ACC112 (cell line): ENCODE results near the gene ZNRF1.

Experiments used
- H2AFZ ChIP-seq: fragments of 200-600 bp; sonication (generic); one replicate; pipeline ENCODE4 v1.6.0; 2017; ENCODE audit warnings: antibody characterized with exemption, low read length; ENCODE audit not compliant: unreplicated experiment
- H3K27ac ChIP-seq: fragments of 200-600 bp; sonication (generic); 2 replicates; pipeline ENCODE4 v1.5.1; 2014; ENCODE audit warnings: low read depth, mild to moderate bottlenecking, antibody characterized with exemption, low read length, moderate library complexity
- H3K27me3 ChIP-seq: fragments of 200-600 bp; sonication (generic); 2 replicates; pipeline ENCODE4 v1.6.1; 2014; ENCODE audit warnings: mild to moderate bottlenecking, antibody characterized with exemption, low read length, moderate library complexity, mixed read lengths; ENCODE audit not compliant: insufficient read depth
- H3K36me3 ChIP-seq: fragments of 200-600 bp; sonication (generic); 2 replicates; pipeline ENCODE4 v1.6.1; 2016; ENCODE audit warnings: mild to moderate bottlenecking, antibody characterized with exemption, low read length, moderate library complexity, mixed read lengths; ENCODE audit not compliant: insufficient read depth
- H3K4me1 ChIP-seq: fragments of 200-600 bp; sonication (generic); one replicate; pipeline ENCODE4 v1.6.1; 2016; ENCODE audit warnings: low read length, mixed read lengths; ENCODE audit not compliant: insufficient read depth, unreplicated experiment, control insufficient read depth
- H3K4me3 ChIP-seq: fragments of 200-600 bp; sonication (generic); 2 replicates; pipeline ENCODE4 v1.5.1; 2014; ENCODE audit warnings: mild to moderate bottlenecking, low read depth, low read length
- H3K79me2 ChIP-seq: fragments of 200-600 bp; sonication (generic); one replicate; pipeline ENCODE4 v1.6.0; 2016; ENCODE audit warnings: low read length; ENCODE audit not compliant: control insufficient read depth, unreplicated experiment, insufficient read depth

Gene ZNRF1

DNA sequence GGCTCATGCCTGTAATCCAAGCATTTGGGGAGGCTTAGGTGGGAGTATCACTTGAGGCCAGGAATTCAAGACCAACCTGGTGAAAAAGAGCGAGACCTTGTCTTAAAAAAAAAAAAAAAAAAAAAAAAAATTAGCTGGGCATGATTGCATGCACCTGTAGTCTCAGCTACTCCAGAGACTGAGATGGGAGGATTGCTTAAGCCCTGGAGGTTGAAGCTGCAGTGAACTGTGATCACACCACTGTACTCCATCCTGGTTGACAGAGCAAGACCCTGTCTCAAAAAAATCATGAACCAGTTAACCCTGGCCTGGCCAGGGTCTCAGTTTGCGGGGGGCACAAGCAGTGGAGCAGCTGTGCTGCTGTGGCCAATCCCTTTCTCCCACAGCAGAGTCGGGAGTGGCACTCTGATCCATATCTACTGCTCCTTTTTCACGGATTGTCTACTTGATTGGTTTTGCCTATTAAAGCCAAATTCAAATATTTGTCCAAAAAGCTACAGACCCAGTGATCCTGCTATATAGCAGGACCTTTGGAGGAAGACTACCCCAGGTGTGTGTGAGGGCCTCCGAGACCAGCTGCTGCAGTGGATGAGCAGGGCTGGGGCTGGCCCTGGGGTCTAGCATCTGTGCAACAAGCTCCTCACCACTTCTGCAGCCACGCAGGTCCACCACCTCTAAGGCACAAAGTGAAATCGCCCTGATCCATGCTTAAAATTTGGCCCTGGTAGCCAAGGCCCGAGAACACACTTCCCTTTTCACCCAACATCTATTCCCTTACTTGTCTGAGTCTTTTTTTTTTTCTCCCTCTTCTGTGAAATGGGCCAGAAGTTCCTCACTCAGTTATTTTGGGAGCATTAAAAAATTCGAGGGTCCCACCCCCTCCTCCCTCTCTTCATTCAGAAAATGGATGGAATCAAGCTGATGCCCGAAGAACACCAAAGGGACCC lies 69.5 kb downstream of the ZNRF1 start:
- Histone ChIP-seq H3K79me2 (peaks cover 15% of the 10 kb centered on the region), H3K27ac (no peak overlapping the region)

DNA sequence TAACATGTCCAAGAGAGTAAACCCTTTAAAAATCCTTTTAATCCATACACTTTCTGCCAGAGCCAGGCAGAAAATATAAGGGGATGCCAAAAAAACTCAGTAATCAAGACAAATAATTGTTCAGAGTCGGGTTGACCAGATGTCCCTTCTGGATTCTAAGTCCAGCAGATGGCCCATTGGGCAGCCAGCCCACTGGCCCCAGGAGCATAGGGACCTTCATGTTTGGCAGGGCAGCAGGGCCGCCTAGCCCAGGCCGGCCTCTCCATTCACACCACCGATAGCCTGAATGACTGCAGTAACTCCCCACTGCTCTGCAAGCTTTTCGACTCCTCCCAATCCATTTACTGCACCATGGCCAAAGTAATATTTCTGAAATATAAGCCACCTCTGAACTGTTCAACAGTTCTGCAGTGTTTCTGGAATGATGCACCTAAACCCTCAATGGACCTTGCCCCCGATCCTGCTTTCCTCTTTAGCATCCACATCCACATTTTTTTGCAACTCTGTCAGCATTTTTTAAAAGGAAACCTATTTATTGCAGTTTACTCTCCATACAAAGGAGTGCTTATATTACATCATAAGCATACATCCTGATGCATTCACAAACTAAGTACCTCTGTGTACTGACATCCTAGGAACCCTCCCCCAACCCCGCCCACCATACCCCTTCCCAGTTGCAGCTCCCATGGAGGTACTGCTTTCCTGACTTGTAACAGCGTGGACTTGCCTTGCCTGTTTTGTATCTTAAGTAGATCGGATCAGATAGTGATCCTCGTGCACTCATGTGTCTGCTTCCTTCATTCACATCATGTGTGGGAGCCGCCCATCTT lies 71.4 kb downstream of the ZNRF1 start:
- Histone ChIP-seq H3K27me3 (no peaks in the 10 kb centered on the region), H2AFZ (no peak overlapping the region), H3K4me1 (no peaks in the 10 kb centered on the region), H3K4me3 (no peak overlapping the region), H3K27ac (no peak overlapping the region), H3K36me3 (no peaks in the 10 kb centered on the region), H3K79me2 (peaks cover 17% of the 10 kb centered on the region)

More for the DNA sequence above, 69.5 kb downstream of the ZNRF1 start:
- H2AFZ ChIP-seq, result no peak overlapping the region
- no peaks in the 10 kb centered on the region for H3K4me1 ChIP-seq
- H3K36me3 ChIP-seq, result no peaks in the 10 kb centered on the region
- H3K4me3 ChIP-seq, result no peak overlapping the region
- no peaks in the 10 kb centered on the region for H3K27me3 ChIP-seq

- Histone ChIP-seq H3K27ac (no peak overlapping the region), H3K79me2 (peaks cover 18% of the 10 kb centered on the region), H3K4me1 (no peaks in the 10 kb centered on the region)
Measured at GRCh38 chr16:75071621-75072020, 72.8 kb downstream of the ZNRF1 start.

GRCh38 chr16:75072239-75072947 lies 73.6 kb downstream of the ZNRF1 start:
- Histone ChIP-seq H2AFZ (no peak overlapping the region), H3K4me1 (no peaks in the 10 kb centered on the region), H3K36me3 (no peaks in the 10 kb centered on the region), H3K27me3 (no peaks in the 10 kb centered on the region), H3K79me2 (peaks cover 14% of the 10 kb centered on the region), H3K27ac (no peak overlapping the region), H3K4me3 (no peak overlapping the region)

More at GRCh38 chr16:75071621-75072020, 72.8 kb downstream of the ZNRF1 start:
- Histone ChIP-seq H3K4me3 (no peak overlapping the region), H3K27me3 (no peaks in the 10 kb centered on the region), H3K36me3 (no peaks in the 10 kb centered on the region), H2AFZ (no peak overlapping the region)

GRCh38 chr16:75073545-75074303 lies 74.9 kb downstream of the ZNRF1 start:
- Histone ChIP-seq H3K27ac (no peak overlapping the region), H3K4me3 (no peak overlapping the region), H3K27me3 (no peaks in the 10 kb centered on the region), H3K79me2 (peaks cover 17% of the 10 kb centered on the region), H3K36me3 (no peaks in the 10 kb centered on the region), H2AFZ (no peak overlapping the region), H3K4me1 (no peaks in the 10 kb centered on the region)

DNA sequence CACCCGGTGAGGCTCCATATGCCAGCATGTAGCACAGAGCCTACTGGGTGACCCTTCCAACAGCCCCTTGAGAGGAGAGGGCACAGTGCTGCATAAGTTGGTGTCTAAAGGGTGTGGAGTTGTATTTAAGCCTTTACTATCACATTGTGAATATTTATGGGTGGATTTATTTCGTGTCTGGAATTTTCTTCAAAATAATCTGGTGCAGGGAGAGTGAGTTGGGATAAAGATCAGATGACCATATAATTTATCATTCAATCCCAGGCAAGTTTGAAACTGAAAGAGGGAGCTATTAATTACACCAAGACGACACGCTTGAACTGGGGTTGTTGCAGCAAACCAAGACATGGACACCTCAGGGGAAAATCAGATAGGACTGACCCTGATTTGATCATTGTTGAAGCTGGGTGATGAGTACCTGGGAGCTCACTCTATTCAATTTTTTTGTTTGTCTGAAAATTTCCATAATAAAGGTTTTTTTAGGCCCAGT lies 75.5 kb downstream of the ZNRF1 start:
- Histone ChIP-seq H3K27me3 (no peaks in the 10 kb centered on the region), H2AFZ (no peak overlapping the region), H3K4me3 (no peak overlapping the region), H3K27ac (no peak overlapping the region), H3K36me3 (no peaks in the 10 kb centered on the region), H3K79me2 (peaks cover 17% of the 10 kb centered on the region), H3K4me1 (no peaks in the 10 kb centered on the region)

DNA sequence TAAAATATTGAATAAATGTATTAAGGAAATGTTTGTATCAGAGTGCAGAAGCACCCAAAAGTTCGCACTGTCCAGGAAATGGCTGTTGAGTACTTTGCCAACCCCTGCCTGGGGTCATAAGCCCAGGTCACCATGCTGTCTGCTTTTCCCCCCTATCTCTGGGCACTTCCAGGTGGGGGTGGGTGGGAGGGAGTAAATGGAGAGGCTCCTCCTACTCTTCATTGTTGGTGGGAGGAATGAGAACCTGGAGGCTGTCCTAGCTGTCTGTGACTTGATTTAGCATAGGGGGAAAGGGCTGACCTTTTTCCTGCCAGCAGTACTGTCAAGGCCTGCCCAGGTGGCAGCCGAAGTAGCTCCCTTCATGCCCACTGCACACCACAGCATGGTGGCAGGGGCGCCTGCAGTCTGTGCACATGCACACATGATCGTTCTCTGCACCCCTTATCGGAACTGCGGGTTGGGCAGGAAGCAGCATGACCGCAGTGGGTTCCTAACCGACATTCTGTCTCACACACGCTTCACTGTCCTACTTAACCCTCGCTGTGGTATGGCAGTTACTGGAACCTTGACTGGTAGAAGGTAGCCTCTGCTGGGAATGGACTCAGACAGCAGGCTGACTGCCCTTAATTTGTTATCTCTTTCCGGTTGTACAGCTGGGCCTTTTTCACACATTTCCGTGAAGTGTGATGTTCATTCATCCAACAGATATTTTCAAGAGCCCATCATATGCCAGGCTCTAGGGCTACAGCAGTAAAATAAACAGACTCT lies 76.3 kb downstream of the ZNRF1 start:
- H3K36me3 ChIP-seq, result no peaks in the 10 kb centered on the region
- no peaks in the 10 kb centered on the region for H3K27me3 ChIP-seq
- no peak overlapping the region for H2AFZ ChIP-seq
- no peak overlapping the region for H3K27ac ChIP-seq
- no peak overlapping the region for H3K4me3 ChIP-seq
- no peaks in the 10 kb centered on the region for H3K4me1 ChIP-seq
- peaks cover 17% of the 10 kb centered on the region for H3K79me2 ChIP-seq

DNA sequence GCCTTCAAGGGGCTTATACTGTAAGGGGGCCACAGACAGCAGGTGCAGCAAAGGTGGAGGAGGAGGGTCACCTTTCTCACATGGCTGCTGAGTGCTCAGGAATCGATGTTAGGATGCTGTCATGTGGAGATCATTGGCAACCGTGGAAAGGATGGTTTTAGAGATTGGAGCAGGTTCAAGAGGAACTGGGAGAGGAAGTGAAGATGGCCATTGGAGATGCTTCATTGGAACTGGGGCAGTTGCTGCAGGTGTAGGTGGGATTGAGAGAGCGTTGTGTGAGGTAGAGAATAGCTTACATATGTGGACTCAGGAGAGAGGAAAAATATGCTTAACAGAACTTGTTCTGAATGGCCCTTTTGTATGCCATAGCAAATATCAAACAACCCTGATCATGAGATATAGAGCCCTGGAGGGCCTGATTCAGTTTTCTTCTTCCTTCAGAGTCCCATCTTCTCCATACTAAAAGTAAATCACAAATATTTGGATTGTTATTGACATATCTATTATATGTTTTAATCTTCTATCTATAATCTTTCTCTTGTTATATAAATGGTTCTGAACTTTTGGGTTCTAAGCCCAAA lies 77.0 kb downstream of the ZNRF1 start:
- Histone ChIP-seq H3K36me3 (no peaks in the 10 kb centered on the region), H3K27me3 (no peaks in the 10 kb centered on the region), H3K4me1 (no peaks in the 10 kb centered on the region), H3K27ac (no peak overlapping the region), H3K79me2 (peaks cover 17% of the 10 kb centered on the region), H3K4me3 (no peak overlapping the region), H2AFZ (no peak overlapping the region)

GRCh38 chr16:75078886-75079285 lies 80.1 kb downstream of the ZNRF1 start:
- Histone ChIP-seq H3K4me1 (no peaks in the 10 kb centered on the region), H2AFZ (no peak overlapping the region), H3K36me3 (no peaks in the 10 kb centered on the region), H3K27ac (no peak overlapping the region), H3K79me2 (peaks cover 14% of the 10 kb centered on the region), H3K4me3 (no peak overlapping the region), H3K27me3 (no peaks in the 10 kb centered on the region)
